Activated gamma-delta T cell treated with Interleukin-2 at 50 U/mL for 16 hours (primary cell): ENCODE data around the gene MTA2.
A peak's percentile ranks its signal among the peaks of the same experiment; 100 is the strongest.
"Not testable (repeated sequence)": the region's sequence is repeated elsewhere in the genome, so short reads cannot be mapped to it uniquely, and the experiment has no call there.

Source experiments
- DNase-seq: peaks from one replicate; pipeline ENCODE4 v3.0.0-alpha.2; 2020

The MTA2 gene

GRCh38 chr11:62601372-62602140 lies at the start of gene MTA2:
Gene MTA2, minus strand, starts transcription at chr11:62601865. Its CDS starts 415 bp downstream, at chr11:62601450.
- DNase-seq, result peak; percentile 99

- not testable (repeated sequence) for DNase-seq
Measured at GRCh38 chr11:62650283-62650682, 48.6 kb upstream of the MTA2 start.

DNA sequence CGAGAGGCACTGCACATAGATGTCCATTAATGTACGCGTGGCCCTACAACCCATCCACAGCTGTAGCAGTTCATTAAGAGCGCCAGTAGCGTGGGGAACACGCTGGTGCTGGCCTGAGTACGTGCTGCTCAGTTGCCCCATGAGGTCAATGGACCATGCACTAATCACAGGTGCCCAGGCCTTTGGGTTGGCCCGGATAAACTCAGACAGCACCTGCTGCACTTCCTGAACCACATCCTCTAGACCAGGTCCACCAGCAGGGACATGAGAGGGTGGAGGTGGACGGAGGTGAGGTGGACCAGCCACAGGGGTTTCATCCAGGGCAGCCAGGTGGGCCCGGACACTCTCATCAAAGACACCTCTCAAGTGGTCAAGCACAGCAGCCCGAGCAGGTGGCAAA lies 47.8 kb upstream of the MTA2 start:
- no peak for DNase-seq

DNA sequence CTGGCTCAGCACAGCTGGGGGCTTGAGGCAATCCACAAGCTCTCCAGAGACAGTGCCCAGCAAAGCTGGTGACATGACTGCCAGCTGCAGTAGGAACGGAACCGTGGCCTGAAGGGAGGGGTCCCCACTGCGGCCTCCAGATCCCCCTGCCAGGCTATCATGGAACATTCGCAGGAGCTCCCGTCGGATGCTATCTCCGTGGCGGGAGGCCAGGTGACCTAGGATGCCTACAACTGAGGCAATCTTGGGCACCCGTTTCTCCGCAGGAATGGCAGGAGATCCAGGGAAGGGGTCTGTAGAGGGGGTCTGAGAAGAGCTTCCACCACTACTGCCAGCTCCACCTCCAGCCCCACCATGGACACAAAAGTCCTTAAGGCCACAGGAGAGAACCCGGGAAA lies 47.3 kb upstream of the MTA2 start:
- DNase-seq, result no peak

GRCh38 chr11:62648185-62648966 lies 46.7 kb upstream of the MTA2 start:
- no peak for DNase-seq

DNA sequence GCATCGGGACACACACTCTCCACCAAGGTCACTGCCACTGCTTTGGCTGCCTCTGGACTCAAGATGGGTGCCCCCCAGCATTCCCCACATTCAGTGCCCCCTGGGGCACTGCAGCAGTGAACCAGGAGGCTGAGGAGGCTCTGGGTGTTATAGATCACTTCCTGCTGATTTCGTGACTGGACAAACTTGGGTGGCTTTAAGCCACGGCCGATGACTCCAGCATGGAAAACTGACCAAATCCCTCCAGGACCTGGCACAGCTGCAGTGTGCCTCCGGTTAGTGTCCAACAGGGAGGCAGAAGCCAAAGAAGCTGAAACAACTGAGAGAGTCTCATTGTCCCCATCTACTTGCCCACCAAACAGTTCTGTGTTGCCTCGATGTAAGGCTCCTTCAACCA lies 45.9 kb upstream of the MTA2 start:
- no peak for DNase-seq

DNA sequence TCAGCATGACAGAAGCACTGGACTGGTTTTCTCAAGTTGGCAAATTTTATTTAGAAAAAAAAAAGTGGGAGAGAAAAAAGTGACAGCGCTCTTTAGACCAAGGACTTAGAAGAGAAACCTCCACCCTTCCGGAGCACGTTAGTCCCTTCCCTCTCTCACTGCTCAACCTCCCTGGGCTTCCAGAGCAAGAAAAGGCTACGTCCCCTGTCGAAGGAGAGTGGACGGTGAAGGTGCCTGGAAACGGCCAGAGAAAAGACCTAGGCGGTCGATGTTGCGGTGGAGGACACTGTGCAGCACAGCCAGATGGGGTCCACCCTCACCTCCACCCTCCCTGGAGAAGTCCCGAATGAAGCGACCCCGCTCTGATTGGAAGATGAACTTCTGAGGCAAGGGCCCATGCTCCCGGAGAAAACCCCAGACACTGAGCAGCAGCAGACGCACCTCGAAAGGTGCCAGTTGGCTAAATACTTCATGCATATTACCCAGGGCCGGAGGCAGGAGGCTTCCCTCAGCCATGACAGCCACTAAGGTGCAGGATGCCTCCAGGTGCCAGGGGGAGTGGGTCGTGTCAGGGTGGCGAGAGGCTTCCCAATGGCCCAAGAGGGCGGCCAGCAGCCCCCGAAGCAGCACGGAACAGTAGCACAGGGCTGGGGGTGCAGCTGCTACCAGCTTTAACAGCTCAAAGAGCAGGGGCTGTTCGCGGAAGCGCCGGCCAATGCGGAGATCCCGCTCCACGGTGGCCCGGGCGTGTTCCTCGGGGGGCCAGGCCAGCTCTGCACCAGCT lies 45.4 kb upstream of the MTA2 start:
- no peak for DNase-seq

GRCh38 chr11:62645946-62646824 lies 44.5 kb upstream of the MTA2 start, which contains the start of gene GANAB:
Gene GANAB, minus strand, starts transcription at chr11:62646613. Its CDS starts 14 bp downstream, at chr11:62646599.
- peak; percentile 99 for DNase-seq

DNA sequence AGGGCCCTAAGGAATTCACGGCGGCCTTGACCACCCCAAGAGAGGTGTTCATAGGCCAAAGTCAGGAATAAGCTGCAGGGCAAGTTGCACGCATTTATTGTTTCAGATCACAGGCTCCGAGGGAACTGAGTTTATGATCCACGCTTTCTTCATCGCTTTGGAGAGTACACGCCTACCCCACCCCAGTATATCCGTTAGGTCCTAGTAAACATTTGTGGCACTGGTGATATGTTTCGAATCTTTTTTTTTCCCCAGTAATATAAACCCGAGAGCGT lies 43.9 kb upstream of the MTA2 start:
- DNase-seq, result no peak

DNA sequence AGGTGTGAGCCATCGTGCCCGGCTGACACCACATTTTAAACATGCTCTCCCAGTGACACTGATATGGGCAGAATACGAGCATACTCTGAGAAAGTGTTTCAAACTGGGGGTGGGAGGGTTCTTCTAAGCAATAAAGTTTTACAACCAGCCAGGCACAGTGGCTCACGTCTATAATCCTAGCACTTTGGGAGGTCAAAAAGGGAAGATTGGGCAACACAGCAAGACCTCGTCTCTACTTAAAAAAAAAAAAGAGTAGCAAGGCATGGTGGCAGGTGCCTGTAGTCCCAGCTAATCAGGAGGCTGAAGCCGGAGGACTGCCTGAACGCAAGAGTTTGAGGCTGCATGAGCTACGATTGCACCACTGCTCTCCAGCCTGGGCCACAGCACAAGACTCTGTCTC lies 42.6 kb upstream of the MTA2 start:
- no peak for DNase-seq

DNA sequence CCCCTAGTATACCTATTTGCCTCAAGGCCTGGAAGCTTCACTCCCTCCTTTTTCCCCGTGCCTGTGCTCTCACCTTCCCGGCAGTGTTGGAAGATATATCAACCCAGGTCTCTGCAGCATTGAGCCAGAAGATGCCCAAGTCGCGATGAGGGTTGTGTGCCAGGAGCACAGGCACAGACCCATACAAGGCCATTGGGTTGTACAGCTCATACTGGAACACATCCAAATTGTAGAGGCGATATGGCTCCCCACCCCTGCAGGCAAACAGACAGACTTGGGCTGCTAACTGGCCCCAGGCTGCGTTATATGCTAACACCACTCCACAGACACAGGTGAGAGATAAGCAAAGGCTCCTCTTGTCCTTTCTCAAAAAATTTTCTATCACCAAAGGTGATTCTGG lies 30.8 kb upstream of the MTA2 start:
- no peak for DNase-seq

GRCh38 chr11:62627713-62628112 lies 26.0 kb upstream of the MTA2 start:
- DNase-seq, result no peak

DNA sequence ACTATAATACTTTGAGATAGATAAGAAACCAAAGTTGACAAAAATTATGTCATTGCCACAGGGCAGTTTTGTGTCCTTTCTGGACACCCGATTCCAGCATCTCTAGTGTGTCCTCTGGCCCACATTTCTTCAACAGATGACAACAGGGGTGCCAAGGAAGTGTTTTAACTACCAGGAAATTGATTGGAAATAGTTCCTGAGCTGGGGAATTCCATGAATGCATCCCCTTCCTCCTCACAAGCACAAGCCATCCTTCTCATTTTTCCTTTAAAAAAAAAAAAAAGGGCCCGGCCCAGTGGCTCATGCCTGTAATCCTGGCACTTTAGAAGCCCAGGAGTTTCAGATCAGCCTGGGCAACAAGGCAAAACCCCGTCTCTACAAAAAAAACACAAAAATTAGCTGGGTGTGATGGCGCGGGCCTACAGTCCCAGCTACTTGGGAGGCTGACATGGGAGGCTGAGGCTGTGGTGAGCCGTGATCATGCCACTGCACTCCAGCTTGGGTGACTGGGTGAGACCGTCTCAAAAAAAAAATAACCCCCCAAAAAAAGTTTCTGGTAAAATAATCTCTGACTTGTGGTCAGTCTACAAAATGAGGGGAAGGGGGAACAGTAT lies 20.9 kb upstream of the MTA2 start:
- no peak for DNase-seq

GRCh38 chr11:62621567-62622470 lies 20.2 kb upstream of the MTA2 start, which contains the start of gene B3GAT3:
Gene B3GAT3, minus strand, starts transcription at chr11:62621986. Its CDS starts 39 bp downstream, at chr11:62621947.
- peak; percentile 95 for DNase-seq

DNA sequence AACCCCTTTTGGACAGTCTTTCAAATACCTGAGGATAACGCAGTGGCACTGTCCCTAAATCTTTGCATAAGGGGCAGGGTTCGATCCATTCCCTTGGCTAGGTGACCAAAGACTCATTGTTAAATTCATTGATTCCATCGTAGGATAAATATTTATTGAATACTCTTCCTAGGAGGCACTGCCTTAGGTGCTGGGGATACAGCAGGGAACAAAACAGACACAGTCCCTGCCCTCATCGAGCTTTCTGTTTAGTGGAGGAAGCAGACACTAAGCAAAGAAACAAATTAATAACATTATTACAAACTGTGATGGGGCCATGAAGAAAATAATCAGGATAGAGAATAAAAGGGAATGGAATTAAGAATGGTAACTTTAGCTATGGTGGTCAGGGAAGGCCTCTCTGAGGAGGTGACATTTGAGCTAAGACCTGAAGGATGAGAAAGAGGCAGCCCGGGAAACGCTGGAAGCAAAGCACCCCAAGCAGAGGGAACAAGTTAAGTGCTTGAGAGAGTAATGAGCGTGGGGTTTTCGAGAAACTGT lies 19.4 kb upstream of the MTA2 start:
- DNase-seq, result no peak

DNA sequence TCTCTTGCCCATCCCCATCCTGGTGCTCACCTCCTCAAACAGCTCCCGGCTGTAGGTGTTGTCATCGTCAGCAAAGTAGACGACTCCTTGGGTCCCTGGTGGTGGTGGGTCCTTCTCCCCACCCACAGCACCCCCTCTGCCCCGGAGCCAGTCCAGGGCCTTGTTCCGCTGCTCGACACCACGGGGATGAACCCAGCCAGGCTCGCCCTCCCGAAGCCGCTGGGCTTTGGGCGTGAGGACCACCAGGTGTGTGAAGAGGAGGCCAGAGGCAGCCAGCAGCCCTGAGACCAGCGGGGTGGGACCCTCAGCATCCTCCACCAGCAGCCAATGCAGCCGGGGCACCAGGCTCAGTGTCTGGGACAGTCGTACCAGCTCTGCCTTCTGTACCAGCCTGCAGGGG lies 15.3 kb upstream of the MTA2 start:
- not testable (repeated sequence) for DNase-seq

DNA sequence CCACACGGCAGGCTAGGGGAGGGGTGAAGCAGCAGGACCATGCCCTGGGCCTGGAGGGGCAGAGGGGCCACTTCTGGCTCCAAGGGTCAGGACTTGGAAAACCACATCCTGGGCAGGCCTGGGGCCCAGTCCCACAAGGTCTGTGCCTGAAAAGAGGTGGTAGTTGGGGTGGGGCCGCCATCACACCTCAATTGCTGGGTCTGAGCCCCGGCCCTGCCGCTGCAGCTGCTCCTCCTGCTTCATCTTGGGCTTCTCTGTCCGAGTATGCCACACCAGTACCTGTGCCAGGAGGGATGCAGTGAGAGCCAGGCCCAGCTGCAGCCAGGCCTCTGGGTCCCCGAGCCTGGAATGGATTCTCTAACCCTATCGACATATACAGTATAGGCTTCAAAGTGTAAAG lies 13.9 kb upstream of the MTA2 start:
- DNase-seq, result no peak

DNA sequence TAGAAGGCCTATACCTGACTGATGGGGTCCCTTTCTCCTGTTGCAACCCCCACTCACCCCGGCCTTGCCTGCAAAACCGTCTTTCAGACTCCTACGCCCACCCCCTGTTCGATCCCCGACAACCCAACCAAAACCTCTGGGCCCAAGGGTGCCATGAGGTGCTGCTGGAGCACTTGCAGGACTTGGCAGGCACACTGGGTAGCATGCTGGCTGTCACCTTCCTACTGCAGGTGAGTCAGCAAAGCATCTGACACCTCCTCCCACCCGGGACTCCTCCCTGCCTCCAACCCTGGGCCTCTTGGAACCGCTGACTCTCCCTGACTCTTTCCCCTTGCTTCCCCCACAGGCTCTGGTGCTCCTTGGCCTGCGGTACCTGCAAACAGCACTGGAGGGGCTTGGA lies 12.6 kb upstream of the MTA2 start:
- no peak for DNase-seq

DNA sequence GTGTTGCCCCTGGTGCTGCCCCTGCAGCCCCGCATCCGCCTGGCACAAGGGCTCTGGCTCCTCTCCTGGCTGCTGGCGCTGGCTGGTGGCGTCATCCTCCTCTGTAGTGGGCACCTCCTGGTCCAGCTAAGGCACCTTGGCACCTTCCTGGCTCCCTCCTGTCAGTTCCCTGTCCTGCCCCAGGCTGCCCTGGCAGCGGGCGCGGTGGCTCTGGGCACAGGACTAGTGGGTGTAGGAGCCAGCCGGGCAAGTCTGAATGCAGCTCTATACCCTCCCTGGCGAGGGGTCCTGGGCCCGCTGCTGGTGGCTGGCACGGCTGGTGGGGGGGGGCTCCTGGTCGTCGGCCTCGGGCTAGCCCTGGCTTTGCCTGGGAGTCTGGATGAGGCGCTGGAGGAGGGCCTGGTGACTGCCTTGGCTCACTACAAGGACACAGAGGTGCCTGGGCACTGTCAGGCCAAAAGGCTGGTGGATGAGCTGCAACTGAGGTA lies 11.7 kb upstream of the MTA2 start:
- DNase-seq, result no peak
